IMR-90 (cell line): ENCODE measurements around the gene ANO1. TPM values are rescaled to one million over a fixed set of nuclear protein-coding genes. Genes with fewer than 3 reads are reported as not detected.
A peak's percentile ranks its signal among the peaks of the same experiment; 100 is the strongest.

Experiments
- BHLHE40 ChIP-seq: fragments of 150-350 bp; IDR thresholded peaks from 2 replicates; pipeline ENCODE4 v1.6.1; 2016; ENCODE audit warnings: mild to moderate bottlenecking, low read depth, low read length
- CEBPB ChIP-seq: IDR thresholded peaks from 2 replicates; pipeline ENCODE4 v1.6.1; 2012; ENCODE audit warnings: low read depth, low read length, improper control_type of control experiment
- MXI1 ChIP-seq: IDR thresholded peaks from 2 replicates; pipeline ENCODE4 v1.6.1; 2012; ENCODE audit warnings: low read depth, mild to moderate bottlenecking, low read length, moderate library complexity, borderline replicate concordance
- NFE2L2 ChIP-seq: fragments of 150-350 bp; IDR thresholded peaks from 2 replicates; pipeline ENCODE4 v1.6.1; 2016; ENCODE audit warnings: low read depth, mild to moderate bottlenecking, low read length
- POLR2A ChIP-seq: IDR thresholded peaks from 2 replicates; pipeline ENCODE4 v1.6.1; 2012; ENCODE audit warnings: mild to moderate bottlenecking, low read depth, low read length
- RAD21 ChIP-seq: IDR thresholded peaks from 2 replicates; pipeline ENCODE4 v1.6.1; 2012; ENCODE audit warnings: low read length, improper control_type of control experiment
- SMC3 ChIP-seq: fragments of 150-350 bp; IDR thresholded peaks from 2 replicates; pipeline ENCODE4 v1.6.1; 2016; ENCODE audit warnings: low read depth, mild to moderate bottlenecking, antibody characterized with exemption, low read length, moderate library complexity
- polyA plus RNA-seq, 3 experiments: library from polyadenylated mRNA; depleted of rRNA; stranded (reverse); fragments of >200 nt; gene quantifications; 2 replicates each; pipeline ENCODE4 v1.2.3, GENCODE V29; 2012; ENCODE audit warnings: low replicate concordance in 1 of 3
- total RNA-seq: library from RNA; depleted of rRNA; stranded (reverse); fragments of >200 nt; gene quantifications from 2 replicates; pipeline ENCODE4 v1.2.3, GENCODE V29; 2012
- TF ChIP-seq, protein P1 (sequence below): fragments of 150-350 bp; IDR thresholded peaks from 2 replicates; pipeline ENCODE4 v1.6.1; 2017; ENCODE audit warnings: mild to moderate bottlenecking, antibody characterized with exemption, low read length, low read depth

Gene ANO1
- total and polyA plus RNA-seq, 2 of the 4 experiments (the other 2 are of a cell fraction): 4.1 to 10.7 TPM

DNA sequence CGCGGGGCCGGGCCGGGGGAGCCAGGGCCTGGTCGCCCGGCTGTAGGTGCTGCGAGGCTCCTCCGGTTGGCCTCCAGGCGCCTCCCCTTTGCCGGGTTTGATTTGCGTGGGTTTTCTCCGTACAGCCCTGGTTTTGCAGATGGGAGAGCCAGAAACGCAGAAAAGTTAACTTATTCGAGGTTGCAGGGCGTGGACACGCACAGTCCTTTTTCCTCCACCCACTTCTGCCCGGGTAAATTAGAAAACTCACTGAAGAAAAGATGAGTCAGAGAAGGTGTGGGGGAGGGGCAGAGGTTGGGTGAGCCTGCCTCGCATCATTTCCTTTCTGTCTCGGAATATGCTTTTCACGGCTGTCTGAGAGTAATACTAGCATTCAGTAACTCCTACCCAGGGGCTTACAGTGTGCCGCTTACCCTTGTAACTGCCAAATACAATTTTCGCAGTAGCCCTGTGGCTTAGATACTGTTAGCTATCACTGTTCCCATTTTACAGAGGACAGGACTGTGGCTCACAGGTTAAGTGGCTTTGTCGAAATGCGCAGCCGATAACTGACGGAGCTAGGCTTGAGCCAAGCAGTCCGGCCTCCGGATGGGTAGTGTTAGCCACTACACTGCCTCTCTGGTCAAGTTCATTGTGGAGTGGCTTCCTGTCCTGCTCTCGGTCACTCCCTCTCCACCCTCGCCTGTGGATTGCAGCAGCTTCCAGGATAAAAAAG lies 125.8 kb downstream of the ANO1 start (continued):
- TF ChIP-seq SMC3 (no peak), RAD21 (peak; percentile 19), MXI1 (no peak), POLR2A (peak; percentile 89), NFE2L2 (no peak), CEBPB (no peak), BHLHE40 (no peak)
- TF ChIP-seq, protein P1, sequence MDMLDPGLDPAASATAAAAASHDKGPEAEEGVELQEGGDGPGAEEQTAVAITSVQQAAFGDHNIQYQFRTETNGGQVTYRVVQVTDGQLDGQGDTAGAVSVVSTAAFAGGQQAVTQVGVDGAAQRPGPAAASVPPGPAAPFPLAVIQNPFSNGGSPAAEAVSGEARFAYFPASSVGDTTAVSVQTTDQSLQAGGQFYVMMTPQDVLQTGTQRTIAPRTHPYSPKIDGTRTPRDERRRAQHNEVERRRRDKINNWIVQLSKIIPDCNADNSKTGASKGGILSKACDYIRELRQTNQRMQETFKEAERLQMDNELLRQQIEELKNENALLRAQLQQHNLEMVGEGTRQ: no peak
